Trophoblast cell (in vitro differentiated cells and primary cell): ENCODE measurements around the gene UQCRC1.
A peak's percentile ranks its signal among the peaks of the same experiment; 100 is the strongest.

Experiments used
- DNase-seq, 2 donors: peaks; one replicate each; pipeline ENCODE4 v3.0.0-alpha.2; 2016
- H2AFZ ChIP-seq: 2 replicates; pipeline ENCODE4 v1.6.1; 2013; ENCODE audit warnings: low read length, moderate library complexity, mild to moderate bottlenecking; ENCODE audit not compliant: insufficient read depth, poor library complexity
- H2AK5ac ChIP-seq: 2 replicates; pipeline ENCODE4 v1.6.1; 2013; ENCODE audit warnings: mild to moderate bottlenecking, low read length
- H2BK120ac ChIP-seq: 2 replicates; pipeline ENCODE4 v1.6.1; 2013; ENCODE audit warnings: low read length, mild to moderate bottlenecking, moderate library complexity; ENCODE audit not compliant: insufficient read depth, poor library complexity
- H2BK12ac ChIP-seq: 2 replicates; pipeline ENCODE4 v1.6.1; 2013; ENCODE audit warnings: mild to moderate bottlenecking, low read length, moderate library complexity
- H2BK5ac ChIP-seq: 2 replicates; pipeline ENCODE4 v1.6.1; 2013; ENCODE audit warnings: low read length, low read depth, moderate library complexity, mild to moderate bottlenecking; ENCODE audit not compliant: poor library complexity
- H3K14ac ChIP-seq: 2 replicates; pipeline ENCODE4 v1.6.1; 2013; ENCODE audit warnings: mild to moderate bottlenecking, low read length
- H3K18ac ChIP-seq: 2 replicates; pipeline ENCODE4 v1.6.1; 2013; ENCODE audit warnings: mild to moderate bottlenecking, low read length
- H3K23ac ChIP-seq: 2 replicates; pipeline ENCODE4 v1.6.1; 2013; ENCODE audit warnings: low read length
- H3K27ac ChIP-seq: 2 replicates; pipeline ENCODE4 v1.5.1; 2013; ENCODE audit warnings: low read depth, mild to moderate bottlenecking, inconsistent platforms, low read length, moderate library complexity
- H3K27me3 ChIP-seq: 2 replicates; pipeline ENCODE4 v1.6.1; 2013; ENCODE audit warnings: inconsistent platforms, mild to moderate bottlenecking, low read length, moderate library complexity; ENCODE audit not compliant: insufficient read depth
- H3K36me3 ChIP-seq, 2 experiments: 1 replicate in 1 of 2; 2 replicates in 1 of 2; pipeline ENCODE4 v1.6.1; 2013; ENCODE audit warnings: low read length in 2 of 2, mild to moderate bottlenecking in 2 of 2, moderate library complexity in 1 of 2; ENCODE audit not compliant: insufficient read depth in 2 of 2, control insufficient read depth in 1 of 2
- H3K4ac ChIP-seq: 2 replicates; pipeline ENCODE4 v1.6.1; 2013; ENCODE audit warnings: low read depth, mild to moderate bottlenecking, low read length, moderate library complexity
- H3K4me1 ChIP-seq, 2 experiments: 1 replicate in 1 of 2; 2 replicates in 1 of 2; pipeline ENCODE4 v1.6.1; 2013; ENCODE audit warnings: low read length in 2 of 2, mild to moderate bottlenecking in 2 of 2, moderate library complexity in 1 of 2; ENCODE audit not compliant: insufficient read depth in 2 of 2, control insufficient read depth in 1 of 2
- H3K4me2 ChIP-seq: 2 replicates; pipeline ENCODE4 v1.6.1; 2013; ENCODE audit warnings: inconsistent platforms, mild to moderate bottlenecking, low read length, moderate library complexity
- H3K4me3 ChIP-seq: 2 replicates; pipeline ENCODE4 v1.5.1; 2013; ENCODE audit warnings: mild to moderate bottlenecking, low read depth, low read length, inconsistent platforms
- H3K79me1 ChIP-seq: one replicate; pipeline ENCODE4 v1.6.1; 2013; ENCODE audit warnings: low read length
- H3K79me2 ChIP-seq: 2 replicates; pipeline ENCODE4 v1.6.1; 2013; ENCODE audit warnings: low read length, mild to moderate bottlenecking; ENCODE audit not compliant: control insufficient read depth, insufficient read depth, poor library complexity
- H3K9ac ChIP-seq: 2 replicates; pipeline ENCODE4 v1.6.1; 2013; ENCODE audit warnings: mild to moderate bottlenecking, low read length
- H3K9me3 ChIP-seq: 2 replicates; pipeline ENCODE4 v1.6.1; 2013; ENCODE audit warnings: low read depth, mild to moderate bottlenecking, control low read depth, inconsistent platforms, low read length; ENCODE audit not compliant: insufficient read depth
- H4K12ac ChIP-seq: 2 replicates; pipeline ENCODE4 v1.6.1; 2013; ENCODE audit warnings: low read depth, mild to moderate bottlenecking, low read length, moderate library complexity
- H4K8ac ChIP-seq: 2 replicates; pipeline ENCODE4 v1.6.1; 2013; ENCODE audit warnings: low read depth, mild to moderate bottlenecking, low read length, moderate library complexity
- H4K91ac ChIP-seq: one replicate; pipeline ENCODE4 v1.6.1; 2013; ENCODE audit warnings: low read depth, mild to moderate bottlenecking, low read length, moderate library complexity
- WGBS: extraction: QIAGEN DNeasy Blood & Tissue Kit; methylation state at CpG from one replicate; pipeline ENCODE4 v1.1.7; 2013; ENCODE audit warnings: missing lambda C conversion rate; ENCODE audit not compliant: insufficient read length, insufficient coverage; ENCODE audit errors: extremely low coverage; 5-methylcytosine and 5-hydroxymethylcytosine counted together

Gene UQCRC1

DNA sequence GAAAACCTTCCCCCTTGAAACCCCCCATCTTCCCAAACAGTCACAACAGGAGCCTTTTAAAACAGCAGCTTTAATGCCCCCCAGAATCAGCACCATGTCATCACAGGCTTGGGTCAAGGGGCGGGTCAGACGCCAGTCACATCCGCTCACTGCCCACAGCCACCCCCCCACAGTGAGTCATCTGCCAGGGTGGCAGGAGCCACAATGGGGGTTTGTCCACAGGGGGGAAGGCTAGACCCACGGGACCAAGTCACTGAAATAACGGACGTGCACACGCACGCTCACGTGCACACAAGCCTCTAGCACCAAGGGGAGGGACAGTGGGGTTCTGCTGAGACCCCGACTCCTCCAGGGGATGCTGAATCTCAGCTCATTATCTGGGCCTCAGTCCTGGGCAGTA is 45.4 kb downstream of the UQCRC1 start:
- no peak overlapping the region for H2BK120ac ChIP-seq
- H2AFZ ChIP-seq, result no peak overlapping the region
- H3K4me2 ChIP-seq, result no peak overlapping the region
- no peak overlapping the region for H3K18ac ChIP-seq
- H2BK5ac ChIP-seq, result no peak overlapping the region
- no peaks in the 10 kb centered on the region for H3K9me3 ChIP-seq
- no peak overlapping the region for H2BK12ac ChIP-seq
- no peak overlapping the region for H4K8ac ChIP-seq
- H3K79me2 ChIP-seq, result no peaks in the 10 kb centered on the region
- no peak overlapping the region for H3K9ac ChIP-seq
- no CpG with 5 or more reads among the region's 10 CpGs for WGBS
- no peak overlapping the region for H3K27ac ChIP-seq
- no peak overlapping the region for H3K14ac ChIP-seq
- no peak overlapping the region for H4K12ac ChIP-seq
- no peak overlapping the region for H4K91ac ChIP-seq
- H3K4me1 ChIP-seq, result peaks cover 8 to 9% of the 10 kb centered on the region in 2 experiments
- DNase-seq, result peak; percentile 30 to 42
- H3K4me3 ChIP-seq, result no peak overlapping the region
- H3K27me3 ChIP-seq, result no peaks in the 10 kb centered on the region
- H2AK5ac ChIP-seq, result no peak overlapping the region
- H3K36me3 ChIP-seq, result peaks cover 29 to 38% of the 10 kb centered on the region in 2 experiments
- no peak overlapping the region for H3K4ac ChIP-seq
- H3K23ac ChIP-seq, result no peak overlapping the region
- no peaks in the 10 kb centered on the region for H3K79me1 ChIP-seq

- no peaks in the 10 kb centered on the region for H3K27me3 ChIP-seq
Measured at GRCh38 chr3:48563382-48563918, 46.0 kb downstream of the UQCRC1 start, which contains the start of gene UCN2. UCN2 (minus strand) TSS chr3:48563781; CDS start chr3:48563124, 657 bp downstream.

DNA sequence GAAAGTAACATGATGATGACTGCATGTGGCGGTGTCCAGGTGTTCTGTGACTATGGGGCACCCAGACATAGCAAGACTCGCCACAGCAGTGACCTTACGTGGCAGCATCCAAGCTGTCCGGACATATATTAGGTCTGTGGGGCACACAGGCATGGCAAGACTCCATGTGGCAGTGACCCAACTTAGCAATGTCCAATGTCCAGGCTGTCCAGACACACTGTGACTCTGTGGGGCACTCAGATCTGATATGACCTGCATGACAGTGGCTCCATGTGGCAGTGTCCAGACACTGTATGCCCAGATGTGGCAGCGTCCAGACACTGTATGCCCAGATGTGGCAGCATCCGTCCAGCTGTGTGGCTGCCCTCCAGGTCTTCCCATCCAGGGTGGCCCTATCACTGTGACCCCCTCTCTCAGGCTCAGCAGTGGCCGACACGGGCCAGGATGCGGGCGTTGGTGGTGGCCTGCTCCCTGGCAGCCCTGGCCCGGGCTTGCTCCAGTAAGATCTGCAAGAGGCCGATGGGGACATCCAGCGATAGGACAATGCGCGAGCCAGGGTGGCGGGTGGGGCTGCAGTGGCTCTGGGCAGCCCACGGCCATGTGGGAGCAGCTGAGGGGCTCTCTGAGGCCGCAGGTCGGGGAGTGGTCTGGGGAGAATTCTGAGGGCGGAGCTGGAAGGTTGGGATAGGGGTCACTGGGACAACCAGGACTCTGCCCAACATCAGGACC is 46.9 kb downstream of the UQCRC1 start:
- no peak overlapping the region for H2BK5ac ChIP-seq
- no peak overlapping the region for H4K8ac ChIP-seq
- no peaks in the 10 kb centered on the region for H3K79me2 ChIP-seq
- H3K4ac ChIP-seq, result no peak overlapping the region
- no peak for DNase-seq
- H3K79me1 ChIP-seq, result no peaks in the 10 kb centered on the region
- WGBS, result no CpG with 5 or more reads among the region's 20 CpGs
- H3K4me3 ChIP-seq, result no peak overlapping the region
- H3K9me3 ChIP-seq, result no peaks in the 10 kb centered on the region
- no peak overlapping the region for H4K12ac ChIP-seq
- H3K4me2 ChIP-seq, result no peak overlapping the region
- peaks cover 8 to 9% of the 10 kb centered on the region in 2 experiments for H3K4me1 ChIP-seq
- H2AK5ac ChIP-seq, result no peak overlapping the region
- H3K9ac ChIP-seq, result no peak overlapping the region
- H3K27me3 ChIP-seq, result no peaks in the 10 kb centered on the region
- no peak overlapping the region for H3K14ac ChIP-seq
- H2BK12ac ChIP-seq, result no peak overlapping the region
- no peak overlapping the region for H3K18ac ChIP-seq
- H4K91ac ChIP-seq, result no peak overlapping the region
- no peak overlapping the region for H3K27ac ChIP-seq
- H3K23ac ChIP-seq, result no peak overlapping the region
- H3K36me3 ChIP-seq, result peaks cover 23 to 30% of the 10 kb centered on the region in 2 experiments
- no peak overlapping the region for H2AFZ ChIP-seq
- H2BK120ac ChIP-seq, result no peak overlapping the region

More at GRCh38 chr3:48563382-48563918, 46.0 kb downstream of the UQCRC1 start, which contains the start of gene UCN2:
- Histone ChIP-seq H3K9me3 (no peaks in the 10 kb centered on the region), H4K8ac (no peak within 1 kb of the TSS), H4K91ac (peak within 1 kb of the TSS; percentile 10), H2BK120ac (no peak within 1 kb of the TSS), H3K4me1 (peaks cover 8 to 9% of the 10 kb centered on the region in 2 experiments), H3K27ac (no peak within 1 kb of the TSS), H3K23ac (no peak within 1 kb of the TSS), H2AFZ (no peak within 1 kb of the TSS), H3K18ac (no peak within 1 kb of the TSS), H2BK5ac (no peak within 1 kb of the TSS), H3K36me3 (peaks cover 27 to 33% of the 10 kb centered on the region in 2 experiments), H3K4ac (no peak within 1 kb of the TSS), H2AK5ac (no peak within 1 kb of the TSS), H2BK12ac (no peak within 1 kb of the TSS), H3K14ac (no peak within 1 kb of the TSS), H3K79me2 (no peaks in the 10 kb centered on the region), H3K4me2 (no peak within 1 kb of the TSS), H3K79me1 (no peaks in the 10 kb centered on the region), H3K4me3 (no peak within 1 kb of the TSS), H4K12ac (no peak within 1 kb of the TSS), H3K9ac (no peak within 1 kb of the TSS)
- WGBS, result no CpG with 5 or more reads among the region's 6 CpGs
- no peak for DNase-seq

DNA sequence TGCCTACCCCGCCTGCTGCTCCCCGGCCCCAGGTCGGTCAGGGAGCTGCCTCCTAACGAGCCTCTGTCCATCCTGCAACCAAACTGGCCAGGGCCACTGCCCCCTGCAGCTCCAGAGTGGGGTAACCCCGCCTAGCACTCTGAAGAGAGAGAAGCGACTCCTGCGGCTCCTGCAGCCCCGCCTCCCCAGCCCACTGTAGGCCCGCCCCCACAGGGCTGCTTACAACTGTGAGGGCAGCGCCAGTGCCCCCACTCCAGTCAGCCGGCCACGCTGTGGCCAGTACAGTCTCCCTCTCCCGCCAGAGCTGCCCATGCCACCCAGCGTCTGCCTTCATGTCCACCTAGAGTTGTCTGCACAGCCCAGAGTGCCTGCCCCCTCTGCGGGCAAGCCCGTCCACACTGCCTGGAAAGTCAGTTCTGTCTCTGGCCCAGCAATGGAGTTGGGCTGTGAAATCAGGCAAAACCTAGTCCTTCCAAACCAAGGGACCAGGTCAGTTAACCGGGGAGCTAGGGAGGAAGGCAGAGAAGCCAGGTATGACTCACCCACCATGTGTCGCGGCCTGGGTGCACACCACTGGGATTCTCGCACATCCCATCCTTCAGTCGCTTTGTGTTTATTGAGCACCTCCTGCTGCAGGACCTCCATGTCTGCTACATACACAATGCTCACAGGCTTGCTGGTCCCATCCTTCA is 48.3 kb downstream of the UQCRC1 start:
- peaks cover 4% of the 10 kb centered on the region for H3K79me2 ChIP-seq
- no peak overlapping the region for H3K4me3 ChIP-seq
- H3K9me3 ChIP-seq, result no peaks in the 10 kb centered on the region
- H3K14ac ChIP-seq, result no peak overlapping the region
- H2AK5ac ChIP-seq, result no peak overlapping the region
- no peak overlapping the region for H2AFZ ChIP-seq
- peaks cover 2% of the 10 kb centered on the region for H3K79me1 ChIP-seq
- H4K12ac ChIP-seq, result no peak overlapping the region
- H4K91ac ChIP-seq, result peak overlapping the region; percentile 7
- peak overlapping the region; percentile 20 for H4K8ac ChIP-seq
- H2BK12ac ChIP-seq, result no peak overlapping the region
- H3K27me3 ChIP-seq, result no peaks in the 10 kb centered on the region
- no peak overlapping the region for H3K23ac ChIP-seq
- no peak overlapping the region for H2BK5ac ChIP-seq
- no peak overlapping the region for H3K4ac ChIP-seq
- peaks cover 8 to 11% of the 10 kb centered on the region in 2 experiments for H3K4me1 ChIP-seq
- peaks cover 15 to 24% of the 10 kb centered on the region in 2 experiments for H3K36me3 ChIP-seq
- no peak overlapping the region for H3K9ac ChIP-seq
- no peak overlapping the region for H3K18ac ChIP-seq
- no peak overlapping the region for H3K4me2 ChIP-seq
- WGBS, result no CpG with 5 or more reads among the region's 21 CpGs
- no peak overlapping the region for H2BK120ac ChIP-seq
- peak in 1 of 2 donors; percentile 20 for DNase-seq
- no peak overlapping the region for H3K27ac ChIP-seq
